H1 (cell line): ENCODE data around the gene CDH12. TPM values are rescaled to one million over a fixed set of nuclear protein-coding genes. Genes with fewer than 3 reads are reported as not detected.

Experiments used
- CTCF ChIA-PET: fragments of 300-600 bp; sonication (Branson Sonifier 250); formaldehyde crosslinking; loops from one replicate; lab custom pipeline; 2021; ENCODE audit not compliant: partially characterized antibody; lab: Charles Lee
- POLR2A ChIA-PET: fragments of 300-600 bp; sonication (Branson Sonifier 250); formaldehyde crosslinking; loops from one replicate; lab custom pipeline; 2021; ENCODE audit warnings: inconsistent platforms; ENCODE audit not compliant: partially characterized antibody; lab: Charles Lee
- DNase-seq, 2 experiments: peaks; one replicate each; pipeline versions ENCODE4 v3.0.0 to v3.0.0-alpha.2; 2010 to 2022; ENCODE audit warnings: low spot score in 2 of 2, low read depth in 1 of 2, mixed read lengths in 1 of 2
- FAIRE-seq: peaks from 2 replicates; lab custom pipeline; 2011; peaks lifted over from hg19 to GRCh38; lab: Jason Lieb, UNC
- H2AFZ ChIP-seq: 2 replicates; pipeline ENCODE4 v1.8.1; 2012; ENCODE audit warnings: low read length, inconsistent platforms
- H2AK5ac ChIP-seq: 2 replicates; pipeline ENCODE4 v1.6.1; 2013; ENCODE audit warnings: low read depth, low read length
- H2BK120ac ChIP-seq: replicated peaks from 2 replicates; pipeline ENCODE3; 2013; ENCODE audit warnings: low read depth, low read length, inconsistent platforms
- H2BK12ac ChIP-seq: 2 replicates; pipeline ENCODE4 v1.6.1; 2013; ENCODE audit warnings: low read depth, low read length
- H2BK15ac ChIP-seq: 2 replicates; pipeline ENCODE4 v1.6.1; 2013; ENCODE audit warnings: low read length
- H2BK20ac ChIP-seq: 2 replicates; pipeline ENCODE4 v1.6.1; 2013; ENCODE audit warnings: low read length
- H2BK5ac ChIP-seq: 2 replicates; pipeline ENCODE4 v1.6.1; 2013; ENCODE audit warnings: low read depth, low read length
- H3K14ac ChIP-seq: 2 replicates; pipeline ENCODE4 v1.6.1; 2013; ENCODE audit warnings: inconsistent platforms; ENCODE audit not compliant: insufficient read length
- H3K18ac ChIP-seq: 2 replicates; pipeline ENCODE4 v1.6.1; 2013; ENCODE audit warnings: low read length; ENCODE audit errors: extremely low read depth
- H3K23ac ChIP-seq: 2 replicates; pipeline ENCODE4 v1.6.1; 2013; ENCODE audit warnings: inconsistent platforms; ENCODE audit not compliant: insufficient read length
- H3K23me2 ChIP-seq: 2 replicates; pipeline ENCODE4 v1.6.1; 2013; ENCODE audit warnings: low read depth, low read length
- H3K27ac ChIP-seq: 2 replicates; pipeline ENCODE4 v1.6.1; 2011; ENCODE audit warnings: low read depth, low read length, inconsistent platforms
- H3K27me3 ChIP-seq, 4 experiments: replicated peaks in 1 of 4; 1 replicate in 1 of 4; 2 replicates in 3 of 4; pipeline versions ENCODE4 v1.6.1 to v1.8.1; 2011 to 2013; ENCODE audit warnings: low read length in 3 of 4, mild to moderate bottlenecking in 3 of 4, inconsistent platforms in 2 of 4, mixed read lengths in 2 of 4, moderate library complexity in 1 of 4; ENCODE audit not compliant: control insufficient read depth in 3 of 4, insufficient read depth in 3 of 4; ENCODE audit errors: extremely low read depth in 1 of 4
- H3K36me3 ChIP-seq, 4 experiments: 2 replicates each; pipeline versions ENCODE4 v1.6.1 to v1.8.1; 2011 to 2013; ENCODE audit warnings: mild to moderate bottlenecking in 4 of 4, low read length in 3 of 4, moderate library complexity in 2 of 4, control low read depth in 1 of 4, inconsistent platforms in 1 of 4; ENCODE audit not compliant: insufficient read depth in 4 of 4, control insufficient read depth in 2 of 4
- H3K4ac ChIP-seq: replicated peaks from 2 replicates; pipeline ENCODE3; 2013; ENCODE audit warnings: low read length, low read depth, mixed read lengths, inconsistent platforms; ENCODE audit not compliant: insufficient read length
- H3K4me1 ChIP-seq, 4 experiments: replicated peaks in 1 of 4; 1 replicate in 1 of 4; 2 replicates in 3 of 4; pipeline versions ENCODE4 v1.6.1 to v1.8.1; 2011 to 2013; ENCODE audit warnings: low read length in 3 of 4, inconsistent platforms in 2 of 4, mixed read lengths in 1 of 4; ENCODE audit not compliant: insufficient read depth in 4 of 4, control insufficient read depth in 3 of 4
- H3K4me2 ChIP-seq, 2 experiments: 2 replicates each; pipeline versions ENCODE4 v1.6.1 to v1.8.1; 2011 to 2013; ENCODE audit warnings: low read depth in 2 of 2, low read length in 2 of 2, control low read depth in 1 of 2, inconsistent platforms in 1 of 2, mild to moderate bottlenecking in 1 of 2; ENCODE audit not compliant: insufficient read depth in 1 of 2
- H3K4me3 ChIP-seq, 4 experiments: fragments of 200-600, 300-600 bp in 1 of 4; sonication (generic), shearing (Covaris generic), sonication (Bioruptor Twin) in 1 of 4; 2 replicates each; pipeline versions ENCODE4 v1.5.1 to v1.8.1; 2011 to 2016; ENCODE audit warnings: low read length in 4 of 4, low read depth in 3 of 4, control low read depth in 2 of 4, inconsistent platforms in 2 of 4, mild to moderate bottlenecking in 2 of 4, mixed read lengths in 1 of 4, moderate library complexity in 1 of 4; ENCODE audit not compliant: insufficient read depth in 2 of 4; ENCODE audit errors: extremely low read depth in 1 of 4
- H3K56ac ChIP-seq: replicated peaks from 2 replicates; pipeline ENCODE3; 2013; ENCODE audit warnings: low read depth, mild to moderate bottlenecking, mixed read lengths, low read length, inconsistent platforms; ENCODE audit not compliant: insufficient read length
- H3K79me1 ChIP-seq: 2 replicates; pipeline ENCODE4 v1.6.1; 2013; ENCODE audit warnings: low read depth, low read length, control low read depth
- H3K79me2 ChIP-seq, 2 experiments: 2 replicates each; pipeline versions ENCODE4 v1.6.1 to v1.8.1; 2012 to 2013; ENCODE audit warnings: low read length in 2 of 2, mild to moderate bottlenecking in 2 of 2, inconsistent platforms in 1 of 2; ENCODE audit not compliant: insufficient read depth in 2 of 2, control insufficient read depth in 1 of 2
- H3K9ac ChIP-seq, 4 experiments: replicated peaks in 1 of 4; 1 replicate in 1 of 4; 2 replicates in 3 of 4; pipeline versions ENCODE4 v1.6.1 to v1.8.1; 2011 to 2013; ENCODE audit warnings: low read depth in 3 of 4, low read length in 3 of 4, control low read depth in 2 of 4, mild to moderate bottlenecking in 2 of 4, moderate library complexity in 2 of 4, inconsistent platforms in 1 of 4; ENCODE audit errors: extremely low read depth in 1 of 4
- H3K9me3 ChIP-seq, 2 experiments: 2 replicates each; pipeline versions ENCODE4 v1.6.1 to v1.8.1; 2012 to 2013; ENCODE audit warnings: mild to moderate bottlenecking in 2 of 2, moderate library complexity in 2 of 2, control low read depth in 1 of 2, inconsistent platforms in 1 of 2, low read depth in 1 of 2, low read length in 1 of 2, mixed read lengths in 1 of 2; ENCODE audit not compliant: insufficient read depth in 2 of 2
- H4K20me1 ChIP-seq, 2 experiments: replicated peaks in 1 of 2; 2 replicates each; pipeline versions ENCODE3 to v1.8.1; 2011 to 2013; ENCODE audit warnings: inconsistent platforms in 2 of 2, low read length in 2 of 2, mild to moderate bottlenecking in 1 of 2; ENCODE audit not compliant: insufficient read depth in 2 of 2, control insufficient read depth in 1 of 2
- H4K5ac ChIP-seq: 2 replicates; pipeline ENCODE4 v1.6.1; 2013; ENCODE audit warnings: low read length, low read depth, mixed read lengths, inconsistent platforms; ENCODE audit not compliant: insufficient read length
- H4K8ac ChIP-seq: 2 replicates; pipeline ENCODE4 v1.8.0; 2013; ENCODE audit warnings: mild to moderate bottlenecking, moderate library complexity, low read length, inconsistent platforms; ENCODE audit not compliant: insufficient read depth; ENCODE audit errors: extremely low read depth
- H4K91ac ChIP-seq: replicated peaks from 2 replicates; pipeline ENCODE3; 2013; ENCODE audit warnings: low read length, mixed read lengths, inconsistent platforms; ENCODE audit not compliant: insufficient read length
- ATF3 ChIP-seq: IDR thresholded peaks from 2 replicates; pipeline ENCODE4 v1.6.1; 2011; ENCODE audit warnings: low read depth, mild to moderate bottlenecking, low read length; ENCODE audit not compliant: insufficient read depth
- BRCA1 ChIP-seq: IDR thresholded peaks from 2 replicates; pipeline ENCODE4 v1.6.1; 2012; ENCODE audit warnings: low read depth, low read length, improper control_type of control experiment
- CTBP2 ChIP-seq: IDR thresholded peaks from 2 replicates; pipeline ENCODE4 v1.7.0; 2011; ENCODE audit warnings: borderline replicate concordance, mild to moderate bottlenecking, moderate library complexity, mixed read lengths, low read length; ENCODE audit not compliant: insufficient read depth, insufficient read length
- GABPA ChIP-seq: IDR thresholded peaks from 2 replicates; pipeline ENCODE4 v1.6.1; 2011; ENCODE audit warnings: mild to moderate bottlenecking, low read length, moderate library complexity, borderline replicate concordance; ENCODE audit not compliant: insufficient read depth
- WGBS, 2 experiments: shearing (Covaris generic) in 1 of 2; methylation state at CpG; one replicate each; pipeline versions ENCODE4 v1.1.6 to v1.1.7; 2013 to 2015; ENCODE audit warnings: low lambda C conversion rate in 2 of 2, mixed read lengths in 2 of 2, inconsistent platforms in 1 of 2, low coverage in 1 of 2, missing lambda C conversion rate in 1 of 2; ENCODE audit not compliant: insufficient replicate concordance in 2 of 2, insufficient coverage in 1 of 2, insufficient read length in 1 of 2; ENCODE audit errors: extremely low coverage in 1 of 2, missing lambda C conversion rate in 1 of 2; 5-methylcytosine and 5-hydroxymethylcytosine counted together
- polyA plus RNA-seq, 7 experiments: library from polyadenylated mRNA; depleted of rRNA in 3 of 7; stranded (reverse) in 5 of 7; unstranded in 2 of 7; fragments of >200 nt in 5 of 7; fragments of 200-250 nt in 2 of 7; gene quantifications; 1 replicate in 5 of 7; 2 replicates in 1 of 7; 4 replicates in 1 of 7; pipeline versions ENCODE4 v1.2.1 to v1.2.3, GENCODE V29; 2011 to 2013; ENCODE audit warnings: missing spikeins in 2 of 7, mixed read lengths in 2 of 7
- total RNA-seq: library from RNA; stranded (reverse); fragmentation: NEBNext Ultra II Directional; extraction: Animal tissue kit (Norgen Biotek cat#: 25700); gene quantifications from 2 replicates; pipeline ENCODE4 v1.2.1, GENCODE V29; 2021

Gene CDH12
- total and polyA plus RNA-seq, 2 of the 8 experiments (the other 6 are each of a cell fraction or from before 2014, with no cell fraction given): 0.03 TPM; not detected in 1

GRCh38 chr5:22050931-22051330 is 802.2 kb downstream of the CDH12 start:
- no peak overlapping the region for H4K5ac ChIP-seq
- H4K8ac ChIP-seq: no peak overlapping the region
- H2BK12ac ChIP-seq: no peak overlapping the region
- H3K9me3 ChIP-seq: no peaks in the 10 kb centered on the region
- no peak overlapping the region for H2BK20ac ChIP-seq
- H3K4me1 ChIP-seq: no peaks in the 10 kb centered on the region; a peak in 1 of 7 replicates
- H3K18ac ChIP-seq: no peak overlapping the region
- H3K56ac ChIP-seq: no peak overlapping the region
- H3K23me2 ChIP-seq: no peaks in the 10 kb centered on the region
- H3K79me2 ChIP-seq: no peaks in the 10 kb centered on the region
- H3K4me2 ChIP-seq: no peak overlapping the region
- no peaks in the 10 kb centered on the region for H4K20me1 ChIP-seq
- H3K79me1 ChIP-seq: no peaks in the 10 kb centered on the region
- H3K27ac ChIP-seq: no peak overlapping the region
- H2AK5ac ChIP-seq: no peak overlapping the region
- H3K4me3 ChIP-seq: no peak overlapping the region
- no peak for FAIRE-seq
- H2BK15ac ChIP-seq: no peak overlapping the region
- ChIA-PET CTCF (interaction anchor here (0.6 kb wide), 1 partner anchor 10 kb away, joined by 3 read pairs; no protein-coding TSS in a partner anchor), POLR2A (no interaction called here)
- H3K36me3 ChIP-seq: no peaks in the 10 kb centered on the region
- 92% methylated on average over 2 of the region's 2 CpGs; no CpG with 5 or more reads in 1 of the 2 experiments for WGBS, 2 experiments
- no peak overlapping the region for H3K14ac ChIP-seq
- H3K4ac ChIP-seq: no peak overlapping the region
- no peak overlapping the region for H2AFZ ChIP-seq
- H3K23ac ChIP-seq: no peak overlapping the region
- DNase-seq: no peak
- no peak overlapping the region for H2BK5ac ChIP-seq
- no peak overlapping the region for H4K91ac ChIP-seq
- no peak overlapping the region for H3K9ac ChIP-seq
- no peaks in the 10 kb centered on the region for H3K27me3 ChIP-seq
- H2BK120ac ChIP-seq: no peak overlapping the region
- TF ChIP-seq ATF3 (no peak), CTBP2 (no peak), GABPA (no peak), BRCA1 (no peak)
